ENCODE results near the gene DLG4. TPM values are rescaled to one million over a fixed set of nuclear protein-coding genes. Genes with fewer than 3 reads are reported as not detected.
A peak's percentile ranks its signal among the peaks of the same experiment; 100 is the strongest.

The DLG4 gene
- total RNA-seq, 3 donors from 2014 or later (not counting 1 experiment from before 2014, with no cell fraction given): 6.7 to 11.2 (median 8.6) TPM

- ATAC-seq (no peak), DNase-seq (no peak)
- H3K9me3 Mint-ChIP-seq: no peaks in the 10 kb centered on the region
- TF ChIP-seq CTCF (IDR thresholded peaks at IDR 0.05): no peak
- no peaks in the 10 kb centered on the region for H3K36me3 ChIP-seq (ENCODE audit: control insufficient read depth, insufficient read depth, low read length)
- peak overlapping the region; percentile 67 for H3K27ac ChIP-seq (ENCODE audit: low read length)
- no peaks in the 10 kb centered on the region for H3K27me3 ChIP-seq (ENCODE audit: control insufficient read depth, insufficient read depth, low read length)
- WGBS (ENCODE audit: insufficient coverage): 32% methylated on average over 8 of the region's 9 CpGs
- H3K4me3 Mint-ChIP-seq: peak overlapping the region; percentile 89
- H3K9me3 ChIP-seq (ENCODE audit: control insufficient read depth, insufficient read depth, low read length): no peaks in the 10 kb centered on the region
- H3K27ac Mint-ChIP-seq: peak overlapping the region; percentile 87 to 99
- H3K27me3 Mint-ChIP-seq (ENCODE audit: low read depth in 2 of 2): peaks cover 7 to 15% of the 10 kb centered on the region in 2 donors
- peaks cover 23 to 54% of the 10 kb centered on the region in 2 donors for H3K4me1 Mint-ChIP-seq
- H3K4me3 ChIP-seq (ENCODE audit: low read length): no peak overlapping the region
- intact Hi-C loops (cut with micrococcal nuclease): loop anchor here (2.0 to 10.0 kb wide), 3 partner anchors 20 to 470 kb away; partner anchors contain the start of genes CTDNEP1, DVL2, ELP5 and TP53
- peaks cover 44% of the 10 kb centered on the region for H3K4me1 ChIP-seq (ENCODE audit: control insufficient read depth, insufficient read depth, low read length)
- no peaks in the 10 kb centered on the region for H3K36me3 Mint-ChIP-seq
Observed at GRCh38 chr17:7215136-7215638, 4.4 kb downstream of the DLG4 start.

GRCh38 chr17:7214300-7215135, 5.1 kb downstream of the DLG4 start:
- peak; percentile 18 for TF ChIP-seq CTCF (IDR thresholded peaks at IDR 0.05)
- Histone ChIP-seq H3K4me1 (ENCODE audit: control insufficient read depth, insufficient read depth, low read length) (peaks cover 41% of the 10 kb centered on the region), H3K4me3 (ENCODE audit: low read length) (peak overlapping the region; percentile 34), H3K27ac (ENCODE audit: low read length) (peak overlapping the region; percentile 67), H3K9me3 (ENCODE audit: control insufficient read depth, insufficient read depth, low read length) (no peaks in the 10 kb centered on the region), H3K27me3 (ENCODE audit: control insufficient read depth, insufficient read depth, low read length) (no peaks in the 10 kb centered on the region), H3K36me3 (ENCODE audit: control insufficient read depth, insufficient read depth, low read length) (no peaks in the 10 kb centered on the region)
- under 1% methylated on average over 45 of the region's 45 CpGs for WGBS (ENCODE audit: insufficient coverage)
- Mint-ChIP-seq H3K4me1 (peaks cover 18 to 48% of the 10 kb centered on the region in 2 donors), H3K4me3 (peak overlapping the region; percentile 89), H3K27me3 (ENCODE audit: low read depth in 2 of 2) (peaks cover 7 to 16% of the 10 kb centered on the region in 2 donors), H3K27ac (peak overlapping the region; percentile 87 to 99), H3K36me3 (no peaks in the 10 kb centered on the region), H3K9me3 (no peaks in the 10 kb centered on the region)
- ATAC-seq: peak; percentile 86 to 97 (median 87)
- intact Hi-C loops (cut with micrococcal nuclease): loop anchor here (1.0 to 10.0 kb wide), 4 partner anchors 9 to 470 kb away; partner anchors contain the start of genes CTDNEP1, DVL2, ELP5 and TP53
- peak; percentile 97 to 98 for DNase-seq

GRCh38 chr17:7213895-7214299, 5.7 kb downstream of the DLG4 start:
- no peaks in the 10 kb centered on the region for H3K27me3 ChIP-seq (ENCODE audit: control insufficient read depth, insufficient read depth, low read length)
- H3K27ac Mint-ChIP-seq: peak overlapping the region; percentile 87 to 99
- H3K9me3 Mint-ChIP-seq: no peaks in the 10 kb centered on the region
- H3K4me1 ChIP-seq (ENCODE audit: control insufficient read depth, insufficient read depth, low read length): peaks cover 35% of the 10 kb centered on the region
- no peaks in the 10 kb centered on the region for H3K36me3 ChIP-seq (ENCODE audit: control insufficient read depth, insufficient read depth, low read length)
- H3K36me3 Mint-ChIP-seq: no peaks in the 10 kb centered on the region
- peak overlapping the region; percentile 89 for H3K4me3 Mint-ChIP-seq
- H3K27me3 Mint-ChIP-seq (ENCODE audit: low read depth in 2 of 2): peaks cover 7 to 16% of the 10 kb centered on the region in 2 donors
- TF ChIP-seq CTCF (IDR thresholded peaks at IDR 0.05): no peak
- H3K9me3 ChIP-seq (ENCODE audit: control insufficient read depth, insufficient read depth, low read length): no peaks in the 10 kb centered on the region
- DNase-seq (peak in 1 of 2 donors; percentile 94), ATAC-seq (peak in 2 of 3 donors; percentile 0 to 1)
- intact Hi-C loops (cut with micrococcal nuclease): loop anchor here (1.0 to 10.0 kb wide), 3 partner anchors 9 to 471 kb away; partner anchors contain the start of genes DVL2, TP53 and WRAP53
- peak overlapping the region; percentile 34 for H3K4me3 ChIP-seq (ENCODE audit: low read length)
- H3K27ac ChIP-seq (ENCODE audit: low read length): peak overlapping the region; percentile 67
- WGBS (ENCODE audit: insufficient coverage): 4% methylated on average over 15 of the region's 15 CpGs
- peaks cover 16 to 42% of the 10 kb centered on the region in 2 donors for H3K4me1 Mint-ChIP-seq

Data from natural killer cell (primary cell).